Calu3 (cell line): ENCODE measurements around the gene TMEM63B. TPM values are rescaled to one million over a fixed set of nuclear protein-coding genes. Genes with fewer than 3 reads are reported as not detected.

ENCODE experiments used
- BruUV-seq: library from RNA; stranded (reverse); fragments of 400-500 nt; replicated peaks from 2 replicates; lab custom pipeline; 2021; lab: Mats Ljungman, UMichigan
- CTCF ChIA-PET: fragments of 300-600 bp; sonication (Branson Sonifier 250); formaldehyde crosslinking; loops from one replicate; lab custom pipeline; 2022; ENCODE audit warnings: antibody characterized with exemption; lab: Charles Lee
- DNase-seq: peaks from one replicate; pipeline ENCODE4 v3.0.0; 2022
- H3K27ac Mint-ChIP-seq: one replicate; pipeline ENCODE4 v1.8.0; 2022; ENCODE audit warnings: mixed read lengths; ENCODE audit not compliant: unreplicated experiment
- H3K27me3 Mint-ChIP-seq: one replicate; pipeline ENCODE4 v1.8.0; 2022; ENCODE audit warnings: mixed read lengths; ENCODE audit not compliant: unreplicated experiment
- H3K36me3 Mint-ChIP-seq: one replicate; pipeline ENCODE4 v1.8.0; 2022; ENCODE audit warnings: mild to moderate bottlenecking, moderate library complexity, mixed read lengths; ENCODE audit not compliant: insufficient read depth, unreplicated experiment
- H3K4me1 Mint-ChIP-seq: one replicate; pipeline ENCODE4 v1.8.0; 2022; ENCODE audit warnings: mild to moderate bottlenecking, low read depth, mixed read lengths; ENCODE audit not compliant: unreplicated experiment
- H3K4me3 Mint-ChIP-seq: one replicate; pipeline ENCODE4 v1.8.0; 2022; ENCODE audit warnings: mild to moderate bottlenecking, low read depth, moderate library complexity, mixed read lengths; ENCODE audit not compliant: unreplicated experiment
- H3K9me3 Mint-ChIP-seq: one replicate; pipeline ENCODE4 v1.8.0; 2022; ENCODE audit warnings: low read depth, mixed read lengths; ENCODE audit not compliant: unreplicated experiment
- intact Hi-C: fragments of 100-400 bp; cut with micrococcal nuclease; formaldehyde crosslinking; loops from one replicate; pipeline ENCODE4 v1.10.0; 2022; ENCODE audit not compliant: unreplicated experiment
- total RNA-seq: library from RNA; stranded (reverse); gene quantifications from 2 replicates; pipeline ENCODE4 v1.2.3, GENCODE V29; 2022
- TF ChIP-seq, protein P1 (sequence below): fragments of 200-600 bp; IDR thresholded peaks from one replicate; pipeline ENCODE4 v1.8.0; 2022; ENCODE audit warnings: antibody characterized with exemption; ENCODE audit not compliant: unreplicated experiment

The TMEM63B gene
- total RNA-seq, 1 experiment from 2014 or later, result 84.2 TPM

DNA sequence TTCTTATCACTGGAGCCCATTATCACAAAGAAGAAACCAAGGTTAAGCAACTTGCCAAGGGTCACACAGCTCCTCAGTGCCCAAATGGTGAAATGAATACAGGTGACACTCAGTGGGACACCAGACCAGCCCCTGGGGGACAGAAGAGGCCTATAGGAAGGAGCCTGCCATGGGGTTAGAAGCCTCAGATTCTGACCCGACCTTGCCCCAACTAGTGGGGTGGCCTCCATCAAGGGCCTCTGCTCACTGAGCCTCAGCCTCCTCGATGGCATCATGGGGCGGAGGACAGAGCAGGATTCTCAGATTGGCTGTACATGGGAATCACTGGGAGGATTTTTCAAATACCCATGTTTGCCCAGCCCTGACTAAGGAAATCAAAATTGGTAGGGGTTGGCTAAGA is 47.7 kb upstream of the TMEM63B start:
- no TSS peak for BruUV-seq
- TF ChIP-seq, protein P1, sequence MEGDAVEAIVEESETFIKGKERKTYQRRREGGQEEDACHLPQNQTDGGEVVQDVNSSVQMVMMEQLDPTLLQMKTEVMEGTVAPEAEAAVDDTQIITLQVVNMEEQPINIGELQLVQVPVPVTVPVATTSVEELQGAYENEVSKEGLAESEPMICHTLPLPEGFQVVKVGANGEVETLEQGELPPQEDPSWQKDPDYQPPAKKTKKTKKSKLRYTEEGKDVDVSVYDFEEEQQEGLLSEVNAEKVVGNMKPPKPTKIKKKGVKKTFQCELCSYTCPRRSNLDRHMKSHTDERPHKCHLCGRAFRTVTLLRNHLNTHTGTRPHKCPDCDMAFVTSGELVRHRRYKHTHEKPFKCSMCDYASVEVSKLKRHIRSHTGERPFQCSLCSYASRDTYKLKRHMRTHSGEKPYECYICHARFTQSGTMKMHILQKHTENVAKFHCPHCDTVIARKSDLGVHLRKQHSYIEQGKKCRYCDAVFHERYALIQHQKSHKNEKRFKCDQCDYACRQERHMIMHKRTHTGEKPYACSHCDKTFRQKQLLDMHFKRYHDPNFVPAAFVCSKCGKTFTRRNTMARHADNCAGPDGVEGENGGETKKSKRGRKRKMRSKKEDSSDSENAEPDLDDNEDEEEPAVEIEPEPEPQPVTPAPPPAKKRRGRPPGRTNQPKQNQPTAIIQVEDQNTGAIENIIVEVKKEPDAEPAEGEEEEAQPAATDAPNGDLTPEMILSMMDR, result no peak

DNA sequence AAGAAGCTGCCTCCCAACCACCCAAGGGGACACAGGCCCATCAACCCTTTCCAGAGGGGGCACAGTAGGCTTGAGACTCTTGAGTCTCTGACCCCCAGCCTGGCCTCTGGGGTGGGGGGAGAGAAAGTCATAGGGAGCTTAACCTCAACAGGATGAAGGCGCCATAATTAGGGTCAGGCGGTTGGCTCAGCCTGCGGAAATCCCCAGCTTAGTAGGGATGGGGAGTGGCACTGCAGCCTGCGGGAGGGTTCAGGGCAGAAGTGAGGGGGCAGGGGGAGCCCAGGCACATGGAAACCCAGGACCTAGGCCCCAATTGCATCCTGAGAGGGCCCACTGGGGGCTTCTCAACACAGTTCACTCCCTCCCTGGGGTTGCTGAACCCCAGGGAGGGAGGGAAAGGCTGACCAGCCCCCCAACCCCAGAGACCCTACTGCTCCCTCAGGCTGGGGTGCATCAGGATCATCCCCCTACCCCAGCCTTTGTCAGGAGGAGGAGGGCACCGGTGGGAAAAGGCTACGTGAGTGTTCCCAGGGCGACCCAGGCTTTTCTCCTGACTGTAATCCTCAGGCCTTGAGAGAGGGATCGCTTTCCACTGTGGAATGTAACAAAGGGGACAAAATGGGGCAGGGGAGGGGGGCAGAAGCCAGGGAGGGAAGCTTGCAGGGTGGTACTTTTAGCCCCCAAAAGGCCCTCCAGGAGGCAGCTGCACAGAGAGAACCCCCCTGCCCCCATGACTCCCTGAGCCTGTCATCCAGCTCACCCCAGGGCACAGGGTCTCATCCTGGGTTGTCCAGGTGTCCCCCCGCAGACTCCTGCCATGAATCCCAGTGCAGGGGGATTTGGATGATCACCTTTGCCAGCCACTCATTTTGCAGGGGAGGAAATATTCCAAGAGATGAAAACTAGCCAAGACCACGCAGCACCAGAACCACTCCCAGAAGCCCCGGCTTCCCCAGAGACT is 46.5 kb upstream of the TMEM63B start:
- Mint-ChIP-seq H3K9me3 (no peaks in the 10 kb centered on the region), H3K27ac (no peak overlapping the region), H3K4me1 (peaks cover 34% of the 10 kb centered on the region), H3K4me3 (no peak overlapping the region), H3K36me3 (peaks cover 20% of the 10 kb centered on the region), H3K27me3 (no peaks in the 10 kb centered on the region)
- DNase-seq, result no peak
- intact Hi-C loops, result no loop called here
- TF ChIP-seq, protein P1, result no peak
- no TSS peak for BruUV-seq
- CTCF ChIA-PET, result interaction anchor here (0.5 to 2.8 kb wide), 7 partner anchors 16 to 412 kb away, joined by 3 to 47 read pairs (median 5); partner anchors contain the start of gene VEGFA

More for the DNA sequence above, 47.7 kb upstream of the TMEM63B start:
- intact Hi-C loops, result loop anchor here (1.0 kb wide), 4 partner anchors 310 to 471 kb away; no protein-coding TSS in a partner anchor
- H3K9me3 Mint-ChIP-seq, result no peaks in the 10 kb centered on the region
- DNase-seq, result no peak
- peaks cover 28% of the 10 kb centered on the region for H3K36me3 Mint-ChIP-seq
- H3K27ac Mint-ChIP-seq, result no peak overlapping the region
- no peak overlapping the region for H3K4me3 Mint-ChIP-seq
- peaks cover 46% of the 10 kb centered on the region for H3K4me1 Mint-ChIP-seq
- no peaks in the 10 kb centered on the region for H3K27me3 Mint-ChIP-seq
- CTCF ChIA-PET, result interaction anchor here (0.5 to 2.8 kb wide), 30 partner anchors 9 to 471 kb away, joined by 3 to 47 read pairs (median 5); partner anchors contain the start of gene VEGFA

DNA sequence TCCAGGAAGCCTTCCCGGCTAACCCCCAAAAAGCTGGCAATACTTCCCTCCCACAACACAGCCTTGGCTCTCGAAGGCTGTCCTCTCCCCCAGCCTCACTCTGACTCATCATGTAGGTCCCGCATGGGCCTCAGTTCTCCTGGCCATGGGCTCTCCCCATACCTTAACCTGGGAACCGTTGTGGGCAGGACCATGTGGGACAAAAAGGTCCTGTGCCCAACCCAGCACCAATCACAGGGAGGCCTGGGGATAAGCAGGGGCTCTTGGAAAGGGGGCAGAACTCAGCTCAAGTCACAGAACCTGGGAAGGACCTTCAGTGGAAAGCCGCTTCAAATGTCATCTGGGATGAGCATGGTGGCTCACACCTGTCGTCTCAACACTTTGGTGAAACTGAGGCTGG is 45.6 kb upstream of the TMEM63B start:
- TF ChIP-seq, protein P1, result no peak
- intact Hi-C loops, result no loop called here
- no peak for DNase-seq
- Mint-ChIP-seq H3K27me3 (no peaks in the 10 kb centered on the region), H3K4me3 (no peak overlapping the region), H3K9me3 (no peaks in the 10 kb centered on the region), H3K27ac (no peak overlapping the region), H3K36me3 (peaks cover 14% of the 10 kb centered on the region), H3K4me1 (peaks cover 27% of the 10 kb centered on the region)
- CTCF ChIA-PET, result no interaction called here
- no TSS peak for BruUV-seq

DNA sequence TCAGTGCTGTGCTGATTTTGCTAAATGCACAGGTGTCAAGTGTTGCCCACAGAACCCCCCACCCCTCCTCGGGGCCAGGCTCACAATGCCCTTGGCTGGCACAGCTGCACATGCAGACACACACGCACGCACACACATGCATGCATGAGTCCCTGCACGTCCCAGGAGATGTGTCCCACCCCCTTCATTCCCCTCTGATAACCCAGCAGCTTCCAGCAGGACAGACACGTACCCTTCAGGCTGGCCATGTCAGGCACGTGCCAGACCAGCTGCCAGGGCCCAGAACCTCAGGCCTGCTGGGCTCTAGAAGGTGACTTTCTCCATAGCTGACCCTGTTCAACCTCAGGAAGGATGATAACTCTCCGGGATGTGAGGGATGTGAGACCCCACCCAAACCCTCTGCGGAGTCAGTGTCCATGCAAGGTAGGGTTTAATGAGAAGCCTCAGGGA is 44.5 kb upstream of the TMEM63B start:
- TF ChIP-seq, protein P1, result no peak
- H3K4me1 Mint-ChIP-seq, result peaks cover 25% of the 10 kb centered on the region
- BruUV-seq, result no TSS peak
- no peak overlapping the region for H3K27ac Mint-ChIP-seq
- CTCF ChIA-PET, result interaction anchor here (0.7 kb wide), 1 partner anchor 30 kb away, joined by 9 read pairs; no protein-coding TSS in a partner anchor
- intact Hi-C loops, result no loop called here
- H3K27me3 Mint-ChIP-seq, result no peaks in the 10 kb centered on the region
- H3K36me3 Mint-ChIP-seq, result peaks cover 21% of the 10 kb centered on the region
- no peak overlapping the region for H3K4me3 Mint-ChIP-seq
- DNase-seq, result no peak
- H3K9me3 Mint-ChIP-seq, result no peaks in the 10 kb centered on the region
